SK-N-MC (cell line): ENCODE results near the gene POLD4.

ENCODE experiments used
- EZH2 ChIP-seq: fragments of 200-600 bp; sonication (generic); IDR thresholded peaks from one replicate; pipeline ENCODE4 v1.6.1; 2017; ENCODE audit warnings: antibody characterized with exemption
- POLR2AphosphoS5 ChIP-seq: IDR thresholded peaks from 2 replicates; pipeline ENCODE4 v1.6.1; 2012; ENCODE audit warnings: mild to moderate bottlenecking, low read depth, low read length, borderline replicate concordance

GRCh38 chr11:67317888-67318555 is 35.3 kb downstream of the POLD4 start:
- no peak for TF ChIP-seq POLR2AphosphoS5
- TF ChIP-seq EZH2: no peak
